WTC11 (cell line): ENCODE data around the gene IL2RA. TPM values are rescaled to one million over a fixed set of nuclear protein-coding genes. Genes with fewer than 3 reads are reported as not detected.

ENCODE experiments used
- ATAC-seq: fragments of 200-7000 bp; cut with Tn5 transposase; 2 replicates; pipeline ENCODE4 v1.10.0; 2021; ENCODE audit warnings: mild to moderate bottlenecking, moderate library complexity
- CTCF ChIA-PET: fragments of 300-600 bp; sonication (Branson Sonifier 250); formaldehyde crosslinking; loops from one replicate; lab custom pipeline; 2021; ENCODE audit warnings: antibody characterized with exemption; lab: Charles Lee
- POLR2A ChIA-PET: fragments of 350-600 bp; sonication (Branson Sonifier 250); formaldehyde crosslinking; loops from one replicate; lab custom pipeline; 2021; ENCODE audit warnings: antibody characterized with exemption; lab: Charles Lee
- DNase-seq: peaks from one replicate; pipeline ENCODE4 v3.0.0; 2021; ENCODE audit warnings: low spot score
- H3K27ac Mint-ChIP-seq: 2 replicates; pipeline ENCODE4 v1.8.0; 2021; ENCODE audit warnings: mixed read lengths
- H3K27me3 Mint-ChIP-seq: 2 replicates; pipeline ENCODE4 v1.8.0; 2021; ENCODE audit warnings: low read depth, mild to moderate bottlenecking, moderate library complexity, mixed read lengths
- H3K36me3 Mint-ChIP-seq: 2 replicates; pipeline ENCODE4 v1.8.0; 2021; ENCODE audit warnings: mixed read lengths
- H3K4me1 Mint-ChIP-seq: 2 replicates; pipeline ENCODE4 v1.8.0; 2022; ENCODE audit warnings: mixed read lengths
- H3K4me3 Mint-ChIP-seq: 2 replicates; pipeline ENCODE4 v1.8.0; 2021; ENCODE audit warnings: mild to moderate bottlenecking, moderate library complexity, mixed read lengths
- H3K9me3 Mint-ChIP-seq: 2 replicates; pipeline ENCODE4 v1.8.0; 2021; ENCODE audit warnings: mixed read lengths
- EMX1 ChIP-seq: fragments of 250-450 bp; sonication (Bioruptor Pico); IDR thresholded peaks from 2 replicates; pipeline ENCODE4 v1.8.0; 2021; ENCODE audit warnings: mild to moderate bottlenecking
- FOXK1 ChIP-seq: sonication (generic); formaldehyde crosslinking; IDR thresholded peaks from 2 replicates; pipeline ENCODE4 v1.8.0; 2022; ENCODE audit warnings: mild to moderate bottlenecking, moderate library complexity, missing genetic modification reagents
- GABPB1 ChIP-seq: sonication (generic); formaldehyde crosslinking; IDR thresholded peaks from 2 replicates; pipeline ENCODE4 v1.8.1; 2023; ENCODE audit warnings: mild to moderate bottlenecking, missing genetic modification reagents
- GRHL2 ChIP-seq: fragments of 250-450 bp; sonication (Bioruptor Pico); IDR thresholded peaks from 2 replicates; pipeline ENCODE4 v1.8.0; 2022; ENCODE audit warnings: mild to moderate bottlenecking, moderate library complexity; ENCODE audit not compliant: insufficient replicate concordance, severe bottlenecking
- JAZF1 ChIP-seq: fragments of 250-450 bp; sonication (Bioruptor Pico); IDR thresholded peaks from 2 replicates; pipeline ENCODE4 v1.9.0; 2021; ENCODE audit warnings: moderate library complexity, mild to moderate bottlenecking, inconsistent platforms
- MXD4 ChIP-seq: fragments of 250-450 bp; sonication (Bioruptor Pico); IDR thresholded peaks from 2 replicates; pipeline ENCODE4 v1.8.0; 2021; ENCODE audit warnings: mild to moderate bottlenecking, moderate library complexity, borderline replicate concordance
- NFE2L1 ChIP-seq: sonication (generic); formaldehyde crosslinking; IDR thresholded peaks from 2 replicates; pipeline ENCODE4 v1.8.1; 2023; ENCODE audit warnings: missing genetic modification reagents
- NR2C2 ChIP-seq: sonication (generic); formaldehyde crosslinking; IDR thresholded peaks from 2 replicates; pipeline ENCODE4 v1.8.0; 2022; ENCODE audit warnings: mild to moderate bottlenecking, missing genetic modification reagents
- OVOL2 ChIP-seq: fragments of 250-450 bp; sonication (Bioruptor Pico); IDR thresholded peaks from 2 replicates; pipeline ENCODE4 v1.9.0; 2021; ENCODE audit warnings: mild to moderate bottlenecking, borderline replicate concordance
- PRRX2 ChIP-seq: fragments of 250-450 bp; sonication (Bioruptor Pico); IDR thresholded peaks from 2 replicates; pipeline ENCODE4 v1.8.0; 2021; ENCODE audit warnings: mild to moderate bottlenecking
- RELA ChIP-seq: sonication (generic); formaldehyde crosslinking; IDR thresholded peaks from 2 replicates; pipeline ENCODE4 v1.8.1; 2022; ENCODE audit warnings: missing genetic modification reagents, mild to moderate bottlenecking, borderline replicate concordance
- RORB ChIP-seq: fragments of 250-450 bp; sonication (Bioruptor Pico); IDR thresholded peaks from 2 replicates; pipeline ENCODE4 v1.9.0; 2021; ENCODE audit warnings: mild to moderate bottlenecking
- ZNF121 ChIP-seq: sonication (generic); formaldehyde crosslinking; IDR thresholded peaks from 2 replicates; pipeline ENCODE4 v1.8.0; 2023; ENCODE audit warnings: missing genetic modification reagents
- total RNA-seq: library from RNA; stranded (reverse); gene quantifications from 3 replicates; pipeline ENCODE4 v1.2.3, GENCODE V29; 2021
- TF ChIP-seq, protein P1 (sequence below): sonication (generic); formaldehyde crosslinking; IDR thresholded peaks from 2 replicates; pipeline ENCODE4 v1.8.1; 2022; ENCODE audit warnings: mild to moderate bottlenecking, moderate library complexity, missing genetic modification reagents
- TF ChIP-seq, protein P2 (sequence below): sonication (generic); formaldehyde crosslinking; IDR thresholded peaks from 2 replicates; pipeline ENCODE4 v1.8.0; 2022; ENCODE audit warnings: mild to moderate bottlenecking, missing genetic modification reagents
- TF ChIP-seq, protein P3 (sequence below): sonication (generic); formaldehyde crosslinking; IDR thresholded peaks from 2 replicates; pipeline ENCODE4 v1.8.1; 2022; ENCODE audit warnings: low read depth, mild to moderate bottlenecking, moderate library complexity, missing genetic modification reagents, borderline replicate concordance
- TF ChIP-seq, protein P4 (sequence below): sonication (generic); formaldehyde crosslinking; IDR thresholded peaks from 2 replicates; pipeline ENCODE4 v1.8.0; 2023; ENCODE audit warnings: mild to moderate bottlenecking, missing genetic modification reagents
- TF ChIP-seq, protein P5 (sequence below): sonication (generic); formaldehyde crosslinking; IDR thresholded peaks from 2 replicates; pipeline ENCODE4 v1.8.1; 2023; ENCODE audit warnings: mild to moderate bottlenecking, missing genetic modification reagents
- TF ChIP-seq, protein P6 (sequence below): fragments of 250-450 bp; sonication (Bioruptor Pico); IDR thresholded peaks from 2 replicates; pipeline ENCODE4 v2.1.2; 2022; ENCODE audit warnings: mild to moderate bottlenecking, moderate library complexity

IL2RA gene
- total RNA-seq, 1 experiment from 2014 or later = 0.31 TPM

DNA sequence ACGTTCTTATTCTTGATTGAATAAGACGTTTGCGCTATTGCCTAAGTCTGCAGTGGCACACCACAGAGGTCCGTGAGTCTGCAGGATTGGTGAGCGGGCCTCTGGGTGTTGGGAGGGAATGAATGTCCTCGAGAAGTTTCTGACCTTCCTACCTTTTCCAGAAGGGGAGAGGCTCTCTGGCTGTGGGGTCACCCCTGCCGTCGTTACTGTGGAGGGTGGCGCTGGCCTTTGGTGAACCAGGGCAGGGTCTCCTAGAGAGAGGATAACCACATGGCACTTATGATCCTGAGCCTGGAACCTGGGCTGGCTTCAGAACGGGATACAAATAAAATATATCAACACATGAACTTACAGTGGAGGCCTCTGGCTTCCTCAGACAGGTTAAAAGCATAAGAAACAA, 98.6 kb downstream of the IL2RA start:
- CTCF ChIA-PET = no interaction called here
- ATAC-seq (no peak), DNase-seq (no peak)
- no peak overlapping the region for H3K4me3 Mint-ChIP-seq
- TF ChIP-seq, protein P1, sequence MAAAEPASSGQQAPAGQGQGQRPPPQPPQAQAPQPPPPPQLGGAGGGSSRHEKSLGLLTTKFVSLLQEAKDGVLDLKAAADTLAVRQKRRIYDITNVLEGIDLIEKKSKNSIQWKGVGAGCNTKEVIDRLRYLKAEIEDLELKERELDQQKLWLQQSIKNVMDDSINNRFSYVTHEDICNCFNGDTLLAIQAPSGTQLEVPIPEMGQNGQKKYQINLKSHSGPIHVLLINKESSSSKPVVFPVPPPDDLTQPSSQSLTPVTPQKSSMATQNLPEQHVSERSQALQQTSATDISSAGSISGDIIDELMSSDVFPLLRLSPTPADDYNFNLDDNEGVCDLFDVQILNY = no peak
- no peak for TF ChIP-seq RORB (CRISPR knock-in tag)
- TF ChIP-seq, protein P2, sequence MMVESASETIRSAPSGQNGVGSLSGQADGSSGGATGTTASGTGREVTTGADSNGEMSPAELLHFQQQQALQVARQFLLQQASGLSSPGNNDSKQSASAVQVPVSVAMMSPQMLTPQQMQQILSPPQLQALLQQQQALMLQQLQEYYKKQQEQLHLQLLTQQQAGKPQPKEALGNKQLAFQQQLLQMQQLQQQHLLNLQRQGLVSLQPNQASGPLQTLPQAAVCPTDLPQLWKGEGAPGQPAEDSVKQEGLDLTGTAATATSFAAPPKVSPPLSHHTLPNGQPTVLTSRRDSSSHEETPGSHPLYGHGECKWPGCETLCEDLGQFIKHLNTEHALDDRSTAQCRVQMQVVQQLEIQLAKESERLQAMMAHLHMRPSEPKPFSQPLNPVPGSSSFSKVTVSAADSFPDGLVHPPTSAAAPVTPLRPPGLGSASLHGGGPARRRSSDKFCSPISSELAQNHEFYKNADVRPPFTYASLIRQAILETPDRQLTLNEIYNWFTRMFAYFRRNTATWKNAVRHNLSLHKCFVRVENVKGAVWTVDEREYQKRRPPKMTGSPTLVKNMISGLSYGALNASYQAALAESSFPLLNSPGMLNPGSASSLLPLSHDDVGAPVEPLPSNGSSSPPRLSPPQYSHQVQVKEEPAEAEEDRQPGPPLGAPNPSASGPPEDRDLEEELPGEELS (CRISPR knock-in tag) = no peak
- TF ChIP-seq, protein P3, sequence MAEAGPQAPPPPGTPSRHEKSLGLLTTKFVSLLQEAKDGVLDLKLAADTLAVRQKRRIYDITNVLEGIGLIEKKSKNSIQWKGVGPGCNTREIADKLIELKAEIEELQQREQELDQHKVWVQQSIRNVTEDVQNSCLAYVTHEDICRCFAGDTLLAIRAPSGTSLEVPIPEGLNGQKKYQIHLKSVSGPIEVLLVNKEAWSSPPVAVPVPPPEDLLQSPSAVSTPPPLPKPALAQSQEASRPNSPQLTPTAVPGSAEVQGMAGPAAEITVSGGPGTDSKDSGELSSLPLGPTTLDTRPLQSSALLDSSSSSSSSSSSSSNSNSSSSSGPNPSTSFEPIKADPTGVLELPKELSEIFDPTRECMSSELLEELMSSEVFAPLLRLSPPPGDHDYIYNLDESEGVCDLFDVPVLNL = no peak
- TF ChIP-seq, protein P4, sequence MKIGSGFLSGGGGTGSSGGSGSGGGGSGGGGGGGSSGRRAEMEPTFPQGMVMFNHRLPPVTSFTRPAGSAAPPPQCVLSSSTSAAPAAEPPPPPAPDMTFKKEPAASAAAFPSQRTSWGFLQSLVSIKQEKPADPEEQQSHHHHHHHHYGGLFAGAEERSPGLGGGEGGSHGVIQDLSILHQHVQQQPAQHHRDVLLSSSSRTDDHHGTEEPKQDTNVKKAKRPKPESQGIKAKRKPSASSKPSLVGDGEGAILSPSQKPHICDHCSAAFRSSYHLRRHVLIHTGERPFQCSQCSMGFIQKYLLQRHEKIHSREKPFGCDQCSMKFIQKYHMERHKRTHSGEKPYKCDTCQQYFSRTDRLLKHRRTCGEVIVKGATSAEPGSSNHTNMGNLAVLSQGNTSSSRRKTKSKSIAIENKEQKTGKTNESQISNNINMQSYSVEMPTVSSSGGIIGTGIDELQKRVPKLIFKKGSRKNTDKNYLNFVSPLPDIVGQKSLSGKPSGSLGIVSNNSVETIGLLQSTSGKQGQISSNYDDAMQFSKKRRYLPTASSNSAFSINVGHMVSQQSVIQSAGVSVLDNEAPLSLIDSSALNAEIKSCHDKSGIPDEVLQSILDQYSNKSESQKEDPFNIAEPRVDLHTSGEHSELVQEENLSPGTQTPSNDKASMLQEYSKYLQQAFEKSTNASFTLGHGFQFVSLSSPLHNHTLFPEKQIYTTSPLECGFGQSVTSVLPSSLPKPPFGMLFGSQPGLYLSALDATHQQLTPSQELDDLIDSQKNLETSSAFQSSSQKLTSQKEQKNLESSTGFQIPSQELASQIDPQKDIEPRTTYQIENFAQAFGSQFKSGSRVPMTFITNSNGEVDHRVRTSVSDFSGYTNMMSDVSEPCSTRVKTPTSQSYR (CRISPR knock-in tag) = no peak
- TF ChIP-seq OVOL2 (CRISPR knock-in tag) = no peak
- no peak for TF ChIP-seq NR2C2 (CRISPR knock-in tag)
- no peak for TF ChIP-seq ZNF121 (CRISPR knock-in tag)
- TF ChIP-seq, protein P5, sequence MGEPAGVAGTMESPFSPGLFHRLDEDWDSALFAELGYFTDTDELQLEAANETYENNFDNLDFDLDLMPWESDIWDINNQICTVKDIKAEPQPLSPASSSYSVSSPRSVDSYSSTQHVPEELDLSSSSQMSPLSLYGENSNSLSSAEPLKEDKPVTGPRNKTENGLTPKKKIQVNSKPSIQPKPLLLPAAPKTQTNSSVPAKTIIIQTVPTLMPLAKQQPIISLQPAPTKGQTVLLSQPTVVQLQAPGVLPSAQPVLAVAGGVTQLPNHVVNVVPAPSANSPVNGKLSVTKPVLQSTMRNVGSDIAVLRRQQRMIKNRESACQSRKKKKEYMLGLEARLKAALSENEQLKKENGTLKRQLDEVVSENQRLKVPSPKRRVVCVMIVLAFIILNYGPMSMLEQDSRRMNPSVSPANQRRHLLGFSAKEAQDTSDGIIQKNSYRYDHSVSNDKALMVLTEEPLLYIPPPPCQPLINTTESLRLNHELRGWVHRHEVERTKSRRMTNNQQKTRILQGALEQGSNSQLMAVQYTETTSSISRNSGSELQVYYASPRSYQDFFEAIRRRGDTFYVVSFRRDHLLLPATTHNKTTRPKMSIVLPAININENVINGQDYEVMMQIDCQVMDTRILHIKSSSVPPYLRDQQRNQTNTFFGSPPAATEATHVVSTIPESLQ (CRISPR knock-in tag) = no peak
- no peak for TF ChIP-seq GABPB1 (CRISPR knock-in tag)
- no peak for TF ChIP-seq EMX1 (CRISPR knock-in tag)
- TF ChIP-seq PRRX2 (CRISPR knock-in tag) = no peak
- no peak for TF ChIP-seq MXD4 (CRISPR knock-in tag)
- no peak for TF ChIP-seq RELA
- TF ChIP-seq, protein P6, sequence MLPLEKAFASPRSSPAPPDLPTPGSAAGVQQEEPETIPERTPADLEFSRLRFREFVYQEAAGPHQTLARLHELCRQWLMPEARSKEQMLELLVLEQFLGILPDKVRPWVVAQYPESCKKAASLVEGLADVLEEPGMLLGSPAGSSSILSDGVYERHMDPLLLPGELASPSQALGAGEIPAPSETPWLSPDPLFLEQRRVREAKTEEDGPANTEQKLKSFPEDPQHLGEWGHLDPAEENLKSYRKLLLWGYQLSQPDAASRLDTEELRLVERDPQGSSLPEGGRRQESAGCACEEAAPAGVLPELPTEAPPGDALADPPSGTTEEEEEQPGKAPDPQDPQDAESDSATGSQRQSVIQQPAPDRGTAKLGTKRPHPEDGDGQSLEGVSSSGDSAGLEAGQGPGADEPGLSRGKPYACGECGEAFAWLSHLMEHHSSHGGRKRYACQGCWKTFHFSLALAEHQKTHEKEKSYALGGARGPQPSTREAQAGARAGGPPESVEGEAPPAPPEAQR = no peak
- TF ChIP-seq GRHL2 (CRISPR knock-in tag) = no peak
- POLR2A ChIA-PET = no interaction called here
- peaks cover 4% of the 10 kb centered on the region for H3K4me1 Mint-ChIP-seq
- no peaks in the 10 kb centered on the region for H3K36me3 Mint-ChIP-seq
- no peaks in the 10 kb centered on the region for H3K9me3 Mint-ChIP-seq
- H3K27ac Mint-ChIP-seq = no peak overlapping the region
- no peaks in the 10 kb centered on the region for H3K27me3 Mint-ChIP-seq

DNA sequence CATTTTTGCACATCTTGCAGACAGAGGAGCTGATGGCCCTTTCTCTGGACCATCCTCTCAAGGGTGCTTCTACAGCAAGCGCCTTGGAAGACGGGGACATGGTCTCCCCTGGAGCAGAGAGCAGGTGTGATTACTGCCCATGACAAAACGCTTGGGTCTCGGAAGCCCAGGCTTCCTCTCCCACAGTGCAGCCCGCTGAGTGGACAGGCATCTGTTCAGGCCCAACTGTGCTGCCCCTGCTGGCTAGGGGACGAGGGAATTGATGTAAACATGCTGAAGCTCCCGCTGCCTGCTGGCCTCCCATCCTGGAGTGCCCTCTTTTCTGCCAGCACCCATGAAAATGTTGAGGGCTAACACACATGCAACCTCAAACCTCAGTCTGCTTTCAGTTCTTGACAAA, 99.1 kb downstream of the IL2RA start:
- DNase-seq = no peak
- POLR2A ChIA-PET = no interaction called here
- no peak overlapping the region for H3K4me3 Mint-ChIP-seq
- ATAC-seq = no peak; the same call in 1 of the 2 replicates
- no peaks in the 10 kb centered on the region for H3K27me3 Mint-ChIP-seq
- no peaks in the 10 kb centered on the region for H3K9me3 Mint-ChIP-seq
- peaks cover 9% of the 10 kb centered on the region for H3K4me1 Mint-ChIP-seq
- TF ChIP-seq PRRX2 (CRISPR knock-in tag) (no peak), JAZF1 (CRISPR knock-in tag) (no peak), NFE2L1 (CRISPR knock-in tag) (no peak), FOXK1 (CRISPR knock-in tag) (no peak)
- TF ChIP-seq, all 79 proteins: peak for 0
- no peak overlapping the region for H3K27ac Mint-ChIP-seq
- CTCF ChIA-PET = no interaction called here
- no peaks in the 10 kb centered on the region for H3K36me3 Mint-ChIP-seq
